K562 (cell line): ENCODE data around the gene PAXIP1. TPM values are rescaled to one million over a fixed set of nuclear protein-coding genes. Genes with fewer than 3 reads are reported as not detected.

ENCODE experiments used
- BMI1 ChIP-seq: fragments of 150-350 bp; IDR thresholded peaks from 2 replicates; pipeline ENCODE4 v1.6.1; 2014; ENCODE audit warnings: low read length
- CREBBP ChIP-seq: IDR thresholded peaks from one replicate; pipeline ENCODE4 v1.6.1; 2012; ENCODE audit warnings: low read depth, mild to moderate bottlenecking, control low read depth, inconsistent platforms, low read length
- DMBX1 ChIP-seq: fragments of 250-450 bp; sonication (Bioruptor Pico); IDR thresholded peaks from 2 replicates; pipeline ENCODE4 v1.8.0; 2022; ENCODE audit warnings: inconsistent platforms, mild to moderate bottlenecking, moderate library complexity, borderline replicate concordance
- GABPB2 ChIP-seq: fragments of 250-450 bp; sonication (Bioruptor Pico); conservative IDR thresholded peaks from 2 replicates; pipeline ENCODE4 v1.5.1; 2021; ENCODE audit warnings: mild to moderate bottlenecking
- ID3 ChIP-seq, 2 experiments: fragments of 250-450 bp in 1 of 2; fragments of 450-650 bp in 1 of 2; sonication (Bioruptor Pico) in 1 of 2; IDR thresholded peaks; 2 replicates each; pipeline versions ENCODE4 v1.6.1 to v1.8.0; 2016 to 2021; ENCODE audit warnings: mild to moderate bottlenecking in 2 of 2, moderate library complexity in 2 of 2, missing compliant biosample characterization in 1 of 2, missing genetic modification characterization in 1 of 2
- LCOR ChIP-seq: sonication (generic); formaldehyde crosslinking; IDR thresholded peaks from 2 replicates; pipeline ENCODE4 v1.8.0; 2022; ENCODE audit warnings: mild to moderate bottlenecking, missing genetic modification reagents
- MTA1 ChIP-seq: fragments of 450-650 bp; IDR thresholded peaks from 2 replicates; pipeline ENCODE4 v1.6.1; 2017; ENCODE audit warnings: borderline replicate concordance
- NCOA6 ChIP-seq: fragments of 450-650 bp; IDR thresholded peaks from 2 replicates; pipeline ENCODE4 v1.6.1; 2017; ENCODE audit warnings: mild to moderate bottlenecking
- NR2F6 ChIP-seq: fragments of 450-650 bp; formaldehyde crosslinking; IDR thresholded peaks from 2 replicates; pipeline ENCODE4 v1.4.0; 2020; ENCODE audit warnings: mild to moderate bottlenecking
- PHTF2 ChIP-seq: fragments of 250-450 bp; sonication (Bioruptor Pico); IDR thresholded peaks from 2 replicates; pipeline ENCODE4 v1.5.0; 2021; ENCODE audit warnings: mild to moderate bottlenecking
- RBBP5 ChIP-seq: fragments of 200-600 bp; sonication (generic); IDR thresholded peaks from 2 replicates; pipeline ENCODE4 v1.6.1; 2012; ENCODE audit warnings: borderline replicate concordance, mild to moderate bottlenecking, low read length, control low read depth, inconsistent platforms; ENCODE audit not compliant: insufficient read depth, poor library complexity, severe bottlenecking
- SMAD2 ChIP-seq: fragments of 150-350 bp; IDR thresholded peaks from 2 replicates; pipeline ENCODE4 v1.6.1; 2014; ENCODE audit warnings: low read depth, mild to moderate bottlenecking, low read length
- SREBF1 ChIP-seq: fragments of 150-350 bp; IDR thresholded peaks from 2 replicates; pipeline ENCODE4 v1.6.1; 2014; ENCODE audit warnings: antibody characterized with exemption, low read depth, low read length, borderline replicate concordance
- SUPT5H ChIP-seq: fragments of 450-650 bp; IDR thresholded peaks from 2 replicates; pipeline ENCODE4 v1.6.1; 2016
- TARDBP ChIP-seq: fragments of 450-650 bp; IDR thresholded peaks from 2 replicates; pipeline ENCODE4 v1.6.1; 2016
- TCF7L2 ChIP-seq: fragments of 150-350 bp; IDR thresholded peaks from 2 replicates; pipeline ENCODE4 v1.6.1; 2016; ENCODE audit warnings: low read depth, mild to moderate bottlenecking, low read length, moderate library complexity
- ZKSCAN1 ChIP-seq: fragments of 150-350 bp; IDR thresholded peaks from 2 replicates; pipeline ENCODE4 v1.6.1; 2016; ENCODE audit warnings: low read depth, low read length
- ZNF140 ChIP-seq: fragments of 250-450 bp; sonication (Bioruptor Pico); IDR thresholded peaks from 2 replicates; pipeline ENCODE4 v1.8.0; 2021; ENCODE audit warnings: moderate library complexity, mild to moderate bottlenecking, inconsistent platforms
- ZNF778 ChIP-seq: fragments of 450-650 bp; formaldehyde crosslinking; IDR thresholded peaks from 2 replicates; pipeline ENCODE4 v1.4.0; 2020; ENCODE audit warnings: mild to moderate bottlenecking, moderate library complexity
- polyA plus RNA-seq, 8 experiments: library from polyadenylated mRNA; depleted of rRNA in 4 of 8; stranded (reverse) in 5 of 8; unstranded in 3 of 8; fragments of >200 nt; fragmentation: Nextera tagmentation in 2 of 8; fragmentation: Illumina TruSeq in 1 of 8; extraction: Ambion mirVana in 2 of 8; extraction: Trizol in 1 of 8; gene quantifications; 2 replicates each; pipeline versions ENCODE4 v1.2.1 to v1.2.3, GENCODE V29; 2011 to 2014; ENCODE audit warnings: inconsistent platforms in 1 of 8, missing spikeins in 1 of 8
- total RNA-seq, 7 experiments: library from RNA; depleted of rRNA in 6 of 7; stranded (reverse); fragments of >200 nt in 6 of 7; fragmentation: Illumina TruSeq in 2 of 7; extraction: Trizol in 2 of 7; gene quantifications; 2 replicates each; pipeline versions ENCODE4 v1.2.1 to v1.2.3, GENCODE V29; 2011 to 2021; ENCODE audit warnings: low replicate concordance in 1 of 7
- TF ChIP-seq, protein P1 (sequence below): sonication (generic); formaldehyde crosslinking; IDR thresholded peaks from 2 replicates; pipeline ENCODE4 v1.8.1; 2023; ENCODE audit warnings: missing genetic modification reagents, mild to moderate bottlenecking, borderline replicate concordance
- TF ChIP-seq, protein P2 (sequence below): fragments of 250-450 bp; sonication (Bioruptor Pico); IDR thresholded peaks from 2 replicates; pipeline ENCODE4 v1.9.0; 2021; ENCODE audit warnings: mild to moderate bottlenecking, inconsistent platforms

Gene PAXIP1
- total and polyA plus RNA-seq, 9 of the 15 experiments (the other 6 are each of a cell fraction or from before 2014, with no cell fraction given): 9.7 to 37.9 (median 28.4) TPM

- TF ChIP-seq, protein P1, sequence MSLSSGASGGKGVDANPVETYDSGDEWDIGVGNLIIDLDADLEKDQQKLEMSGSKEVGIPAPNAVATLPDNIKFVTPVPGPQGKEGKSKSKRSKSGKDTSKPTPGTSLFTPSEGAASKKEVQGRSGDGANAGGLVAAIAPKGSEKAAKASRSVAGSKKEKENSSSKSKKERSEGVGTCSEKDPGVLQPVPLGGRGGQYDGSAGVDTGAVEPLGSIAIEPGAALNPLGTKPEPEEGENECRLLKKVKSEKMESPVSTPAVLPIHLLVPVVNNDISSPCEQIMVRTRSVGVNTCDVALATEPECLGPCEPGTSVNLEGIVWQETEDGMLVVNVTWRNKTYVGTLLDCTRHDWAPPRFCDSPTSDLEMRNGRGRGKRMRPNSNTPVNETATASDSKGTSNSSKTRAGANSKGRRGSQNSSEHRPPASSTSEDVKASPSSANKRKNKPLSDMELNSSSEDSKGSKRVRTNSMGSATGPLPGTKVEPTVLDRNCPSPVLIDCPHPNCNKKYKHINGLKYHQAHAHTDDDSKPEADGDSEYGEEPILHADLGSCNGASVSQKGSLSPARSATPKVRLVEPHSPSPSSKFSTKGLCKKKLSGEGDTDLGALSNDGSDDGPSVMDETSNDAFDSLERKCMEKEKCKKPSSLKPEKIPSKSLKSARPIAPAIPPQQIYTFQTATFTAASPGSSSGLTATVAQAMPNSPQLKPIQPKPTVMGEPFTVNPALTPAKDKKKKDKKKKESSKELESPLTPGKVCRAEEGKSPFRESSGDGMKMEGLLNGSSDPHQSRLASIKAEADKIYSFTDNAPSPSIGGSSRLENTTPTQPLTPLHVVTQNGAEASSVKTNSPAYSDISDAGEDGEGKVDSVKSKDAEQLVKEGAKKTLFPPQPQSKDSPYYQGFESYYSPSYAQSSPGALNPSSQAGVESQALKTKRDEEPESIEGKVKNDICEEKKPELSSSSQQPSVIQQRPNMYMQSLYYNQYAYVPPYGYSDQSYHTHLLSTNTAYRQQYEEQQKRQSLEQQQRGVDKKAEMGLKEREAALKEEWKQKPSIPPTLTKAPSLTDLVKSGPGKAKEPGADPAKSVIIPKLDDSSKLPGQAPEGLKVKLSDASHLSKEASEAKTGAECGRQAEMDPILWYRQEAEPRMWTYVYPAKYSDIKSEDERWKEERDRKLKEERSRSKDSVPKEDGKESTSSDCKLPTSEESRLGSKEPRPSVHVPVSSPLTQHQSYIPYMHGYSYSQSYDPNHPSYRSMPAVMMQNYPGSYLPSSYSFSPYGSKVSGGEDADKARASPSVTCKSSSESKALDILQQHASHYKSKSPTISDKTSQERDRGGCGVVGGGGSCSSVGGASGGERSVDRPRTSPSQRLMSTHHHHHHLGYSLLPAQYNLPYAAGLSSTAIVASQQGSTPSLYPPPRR: no peak
- TF ChIP-seq CREBBP: no peak
- TF ChIP-seq ID3 (CRISPR knock-in tag; IDR thresholded peaks at IDR 0.05): no peak
- TF ChIP-seq ID3 (tag; IDR thresholded peaks at IDR 0.05): no peak
- TF ChIP-seq MTA1: no peak
- TF ChIP-seq DMBX1 (CRISPR knock-in tag): peak; percentile 56; the same call in 1 of the 2 replicates
- no peak for TF ChIP-seq NCOA6
- TF ChIP-seq GABPB2 (CRISPR knock-in tag): no peak
- peak; percentile 95 for TF ChIP-seq TCF7L2
- TF ChIP-seq SUPT5H: no peak
- peak; percentile 26 for TF ChIP-seq RBBP5
- no peak for TF ChIP-seq ZNF778 (CRISPR knock-in tag)
- no peak for TF ChIP-seq TARDBP
- no peak for TF ChIP-seq SMAD2
- TF ChIP-seq ZKSCAN1: no peak
- no peak for TF ChIP-seq BMI1
- no peak for TF ChIP-seq ZNF140 (CRISPR knock-in tag)
- TF ChIP-seq LCOR (CRISPR knock-in tag): no peak
- TF ChIP-seq, protein P2, sequence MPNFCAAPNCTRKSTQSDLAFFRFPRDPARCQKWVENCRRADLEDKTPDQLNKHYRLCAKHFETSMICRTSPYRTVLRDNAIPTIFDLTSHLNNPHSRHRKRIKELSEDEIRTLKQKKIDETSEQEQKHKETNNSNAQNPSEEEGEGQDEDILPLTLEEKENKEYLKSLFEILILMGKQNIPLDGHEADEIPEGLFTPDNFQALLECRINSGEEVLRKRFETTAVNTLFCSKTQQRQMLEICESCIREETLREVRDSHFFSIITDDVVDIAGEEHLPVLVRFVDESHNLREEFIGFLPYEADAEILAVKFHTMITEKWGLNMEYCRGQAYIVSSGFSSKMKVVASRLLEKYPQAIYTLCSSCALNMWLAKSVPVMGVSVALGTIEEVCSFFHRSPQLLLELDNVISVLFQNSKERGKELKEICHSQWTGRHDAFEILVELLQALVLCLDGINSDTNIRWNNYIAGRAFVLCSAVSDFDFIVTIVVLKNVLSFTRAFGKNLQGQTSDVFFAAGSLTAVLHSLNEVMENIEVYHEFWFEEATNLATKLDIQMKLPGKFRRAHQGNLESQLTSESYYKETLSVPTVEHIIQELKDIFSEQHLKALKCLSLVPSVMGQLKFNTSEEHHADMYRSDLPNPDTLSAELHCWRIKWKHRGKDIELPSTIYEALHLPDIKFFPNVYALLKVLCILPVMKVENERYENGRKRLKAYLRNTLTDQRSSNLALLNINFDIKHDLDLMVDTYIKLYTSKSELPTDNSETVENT (CRISPR knock-in tag): peak; percentile 41; the same call in 1 of the 2 replicates
- TF ChIP-seq SREBF1: peak; percentile 93
- TF ChIP-seq NR2F6: no peak
- no peak for TF ChIP-seq PHTF2 (CRISPR knock-in tag)
These were observed at the start of gene PAXIP1 (continued) for GRCh38 chr7:155003092-155003375.
